ENCODE results near the gene ECI1. TPM values are rescaled to one million over a fixed set of nuclear protein-coding genes. Genes with fewer than 3 reads are reported as not detected.

ECI1 gene
- 39.7 and 85.6 TPM in 2 replicates for total RNA-seq (ENCODE audit: low replicate concordance)

GRCh38 chr16:2251296-2252111 is at the start of gene ECI1:
Gene ECI1 (minus strand): TSS chr16:2251587. CDS start chr16:2251566, 21 bp downstream.
- H3K9me3 Mint-ChIP-seq: no peaks in the 10 kb centered on the region
- no peaks in the 10 kb centered on the region for H3K9me3 ChIP-seq (ENCODE audit: low read depth)
- H3K4me1 ChIP-seq: peaks cover 9% of the 10 kb centered on the region
- H3K27me3 Mint-ChIP-seq (ENCODE audit: insufficient read depth, low read depth): peaks cover 3% of the 10 kb centered on the region
- H3K4me3 Mint-ChIP-seq: peak within 1 kb of the TSS; percentile 92
- H3K27ac Mint-ChIP-seq: peak within 1 kb of the TSS; percentile 51
- peak; percentile 96 for DNase-seq (ENCODE audit: low spot score)
- peaks cover 37% of the 10 kb centered on the region for H4K20me1 ChIP-seq (ENCODE audit: low read depth)
- H3F3A ChIP-seq (ENCODE audit: low read depth): peaks cover 49% of the 10 kb centered on the region
- H3K27me3 ChIP-seq: no peaks in the 10 kb centered on the region
- peak within 1 kb of the TSS; percentile 69 for H3K4me3 ChIP-seq
- peak within 1 kb of the TSS; percentile 83 for H3K27ac ChIP-seq
- peak within 1 kb of the TSS; percentile 53 for H3K9ac ChIP-seq
- H3K36me3 Mint-ChIP-seq: peaks cover 17% of the 10 kb centered on the region
- H3K4me1 Mint-ChIP-seq: peaks cover 9% of the 10 kb centered on the region
- H2AFZ ChIP-seq (replicated peaks): peak within 1 kb of the TSS; percentile 56
- H3K4me2 ChIP-seq: peak within 1 kb of the TSS; percentile 79
- peaks cover 45% of the 10 kb centered on the region for H3K79me2 ChIP-seq (ENCODE audit: low read depth)
- H3K36me3 ChIP-seq: no peaks in the 10 kb centered on the region
- peak; percentile 67 for TF ChIP-seq CTCF (IDR thresholded peaks at IDR 0.05)
- no peak for TF ChIP-seq EZH2phosphoT487 (IDR thresholded peaks at IDR 0.05)
- no peak for TF ChIP-seq EZH2 (IDR thresholded peaks at IDR 0.05)

GRCh38 chr16:2299915-2300192 is 48.5 kb upstream of the ECI1 start:
- H3K4me1 ChIP-seq: no peaks in the 10 kb centered on the region
- no peak overlapping the region for H2AFZ ChIP-seq (replicated peaks)
- no peaks in the 10 kb centered on the region for H3F3A ChIP-seq (ENCODE audit: low read depth)
- H3K9me3 Mint-ChIP-seq: no peaks in the 10 kb centered on the region
- H3K27me3 Mint-ChIP-seq (ENCODE audit: insufficient read depth, low read depth): peaks cover 2% of the 10 kb centered on the region
- H3K9me3 ChIP-seq (ENCODE audit: low read depth): no peaks in the 10 kb centered on the region
- H3K4me3 ChIP-seq: no peak overlapping the region
- no peaks in the 10 kb centered on the region for H3K36me3 ChIP-seq
- H3K27ac Mint-ChIP-seq: no peak overlapping the region
- H3K4me3 Mint-ChIP-seq: no peak overlapping the region
- DNase-seq (ENCODE audit: low spot score): no peak
- H3K79me2 ChIP-seq (ENCODE audit: low read depth): no peaks in the 10 kb centered on the region
- H3K4me2 ChIP-seq: no peak overlapping the region
- no peak overlapping the region for H3K27ac ChIP-seq
- H3K4me1 Mint-ChIP-seq: no peaks in the 10 kb centered on the region
- H3K36me3 Mint-ChIP-seq: peaks cover 2% of the 10 kb centered on the region
- no peak for TF ChIP-seq EZH2 (IDR thresholded peaks at IDR 0.05)
- TF ChIP-seq EZH2phosphoT487 (IDR thresholded peaks at IDR 0.05): no peak
- TF ChIP-seq CTCF (IDR thresholded peaks at IDR 0.05): no peak
- H3K9ac ChIP-seq: no peak overlapping the region
- no peaks in the 10 kb centered on the region for H3K27me3 ChIP-seq
- no peaks in the 10 kb centered on the region for H4K20me1 ChIP-seq (ENCODE audit: low read depth)

- Mint-ChIP-seq H3K9me3 (no peaks in the 10 kb centered on the region), H3K27me3 (ENCODE audit: insufficient read depth, low read depth) (peaks cover 2% of the 10 kb centered on the region), H3K4me1 (no peaks in the 10 kb centered on the region), H3K27ac (no peak overlapping the region), H3K36me3 (peaks cover 2% of the 10 kb centered on the region), H3K4me3 (no peak overlapping the region)
- no peaks in the 10 kb centered on the region for H3K79me2 ChIP-seq (ENCODE audit: low read depth)
- no peaks in the 10 kb centered on the region for H3K9me3 ChIP-seq (ENCODE audit: low read depth)
- H3K27ac ChIP-seq: no peak overlapping the region
- H4K20me1 ChIP-seq (ENCODE audit: low read depth): no peaks in the 10 kb centered on the region
- no peaks in the 10 kb centered on the region for H3K4me1 ChIP-seq
- TF ChIP-seq CTCF (IDR thresholded peaks at IDR 0.05): no peak
- no peak for TF ChIP-seq EZH2phosphoT487 (IDR thresholded peaks at IDR 0.05)
- no peak for TF ChIP-seq EZH2 (IDR thresholded peaks at IDR 0.05)
- no peak overlapping the region for H2AFZ ChIP-seq (replicated peaks)
- H3K9ac ChIP-seq: no peak overlapping the region
- H3K4me2 ChIP-seq: no peak overlapping the region
- H3K36me3 ChIP-seq: no peaks in the 10 kb centered on the region
- no peaks in the 10 kb centered on the region for H3K27me3 ChIP-seq
- DNase-seq (ENCODE audit: low spot score): no peak
- no peak overlapping the region for H3K4me3 ChIP-seq
- H3F3A ChIP-seq (ENCODE audit: low read depth): no peaks in the 10 kb centered on the region
Measured at GRCh38 chr16:2299121-2299914, 47.9 kb upstream of the ECI1 start.

Measured in neural progenitor cell (in vitro differentiated cells).